Measurements from ENCODE around the gene UBE2B.

DNA sequence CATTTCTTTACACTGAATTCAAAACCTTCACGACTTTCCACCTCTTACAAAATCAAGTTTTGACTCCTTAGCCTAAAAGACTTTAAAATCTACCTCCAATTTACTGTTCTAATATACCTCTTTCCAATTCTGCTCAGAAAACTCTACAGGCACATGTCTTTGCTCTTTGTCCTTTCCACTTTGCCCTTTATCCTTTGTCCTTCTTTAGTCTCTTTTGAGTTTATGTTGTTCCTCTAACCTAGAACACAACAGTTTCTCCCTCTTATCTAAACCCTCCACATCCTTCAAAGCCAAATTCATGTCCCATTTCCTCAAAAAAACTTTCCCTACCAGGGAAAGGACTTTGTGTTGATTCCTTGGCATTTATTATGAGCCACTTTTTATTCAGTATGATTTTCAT lies 5.8 kb upstream of the UBE2B start:
- TF ChIP-seq MAX (CRISPR knock-in tag; IDR thresholded peaks at IDR 0.05), result no peak
- no peak for TF ChIP-seq NR3C1 (CRISPR knock-in tag; conservative IDR thresholded peaks at IDR 0.05; ENCODE audit: low read depth)
- TF ChIP-seq CTCF (IDR thresholded peaks at IDR 0.05), result no peak
- TF ChIP-seq AFF4 (CRISPR knock-in tag; IDR thresholded peaks at IDR 0.05; ENCODE audit: borderline replicate concordance), result no peak
- no peak for TF ChIP-seq SMAD4 (CRISPR knock-in tag; IDR thresholded peaks at IDR 0.05)
- no peak for TF ChIP-seq ATF2 (CRISPR knock-in tag; IDR thresholded peaks at IDR 0.05; ENCODE audit: borderline replicate concordance, low read depth)
- TF ChIP-seq USF2 (CRISPR knock-in tag; IDR thresholded peaks at IDR 0.05), result no peak
